Panc1 (cell line): ENCODE measurements around the gene SEPTIN5.

Source experiments
- POLR2AphosphoS5 ChIP-seq: IDR thresholded peaks from 2 replicates; pipeline ENCODE4 v1.6.1; 2012; ENCODE audit warnings: mild to moderate bottlenecking, low read depth, low read length, moderate library complexity
- SIN3A ChIP-seq: IDR thresholded peaks from 2 replicates; pipeline ENCODE4 v1.6.1; 2012; ENCODE audit warnings: low read depth, mild to moderate bottlenecking, low read length, moderate library complexity, borderline replicate concordance; ENCODE audit not compliant: insufficient read depth
- TF ChIP-seq, protein P1 (sequence below), 2 experiments: IDR thresholded peaks; 2 replicates each; pipeline ENCODE4 v1.6.1; 2011 to 2012; ENCODE audit warnings: low read depth in 2 of 2, control low read depth in 1 of 2, low read length in 1 of 2, mild to moderate bottlenecking in 1 of 2, moderate library complexity in 1 of 2; ENCODE audit not compliant: insufficient read depth in 1 of 2
- TF ChIP-seq, protein P2 (sequence below): fragments of 450-650 bp; IDR thresholded peaks from 2 replicates; pipeline ENCODE4 v1.5.1; 2017; ENCODE audit warnings: mild to moderate bottlenecking

DNA sequence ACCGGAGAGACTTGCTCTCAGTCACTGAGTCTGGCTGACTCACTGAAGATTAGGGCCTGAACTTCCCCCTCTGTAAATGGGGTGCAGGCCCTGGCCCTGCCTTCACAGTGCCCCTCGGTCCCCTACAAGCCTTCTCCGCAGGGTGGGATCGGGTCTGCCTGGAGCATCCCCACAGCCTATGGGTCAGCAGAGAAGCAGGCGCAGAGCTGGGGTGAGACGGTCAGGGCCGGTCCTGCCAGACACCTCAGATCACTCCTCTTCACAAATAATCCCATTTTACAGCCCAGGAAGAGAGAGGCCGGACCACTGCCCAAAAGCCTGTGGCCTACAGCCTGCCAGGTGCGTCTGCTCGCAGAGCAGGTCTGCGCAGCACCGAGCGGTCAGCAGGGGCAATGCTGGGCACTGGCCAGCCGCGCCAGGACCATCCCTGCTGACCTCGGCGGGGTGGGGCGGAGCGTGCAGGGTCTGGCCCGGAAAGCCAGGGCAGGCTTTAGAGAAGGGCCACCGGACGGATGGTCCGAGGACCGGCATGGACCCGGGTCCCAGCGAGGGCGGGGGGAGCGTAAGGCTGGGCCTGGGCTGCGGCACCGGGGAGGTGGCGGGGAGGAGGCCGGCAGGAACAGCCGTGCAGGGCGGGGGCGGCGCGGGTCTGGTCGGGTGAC lies 522 bp upstream of the SEPTIN5 start:
- TF ChIP-seq, protein P1, sequence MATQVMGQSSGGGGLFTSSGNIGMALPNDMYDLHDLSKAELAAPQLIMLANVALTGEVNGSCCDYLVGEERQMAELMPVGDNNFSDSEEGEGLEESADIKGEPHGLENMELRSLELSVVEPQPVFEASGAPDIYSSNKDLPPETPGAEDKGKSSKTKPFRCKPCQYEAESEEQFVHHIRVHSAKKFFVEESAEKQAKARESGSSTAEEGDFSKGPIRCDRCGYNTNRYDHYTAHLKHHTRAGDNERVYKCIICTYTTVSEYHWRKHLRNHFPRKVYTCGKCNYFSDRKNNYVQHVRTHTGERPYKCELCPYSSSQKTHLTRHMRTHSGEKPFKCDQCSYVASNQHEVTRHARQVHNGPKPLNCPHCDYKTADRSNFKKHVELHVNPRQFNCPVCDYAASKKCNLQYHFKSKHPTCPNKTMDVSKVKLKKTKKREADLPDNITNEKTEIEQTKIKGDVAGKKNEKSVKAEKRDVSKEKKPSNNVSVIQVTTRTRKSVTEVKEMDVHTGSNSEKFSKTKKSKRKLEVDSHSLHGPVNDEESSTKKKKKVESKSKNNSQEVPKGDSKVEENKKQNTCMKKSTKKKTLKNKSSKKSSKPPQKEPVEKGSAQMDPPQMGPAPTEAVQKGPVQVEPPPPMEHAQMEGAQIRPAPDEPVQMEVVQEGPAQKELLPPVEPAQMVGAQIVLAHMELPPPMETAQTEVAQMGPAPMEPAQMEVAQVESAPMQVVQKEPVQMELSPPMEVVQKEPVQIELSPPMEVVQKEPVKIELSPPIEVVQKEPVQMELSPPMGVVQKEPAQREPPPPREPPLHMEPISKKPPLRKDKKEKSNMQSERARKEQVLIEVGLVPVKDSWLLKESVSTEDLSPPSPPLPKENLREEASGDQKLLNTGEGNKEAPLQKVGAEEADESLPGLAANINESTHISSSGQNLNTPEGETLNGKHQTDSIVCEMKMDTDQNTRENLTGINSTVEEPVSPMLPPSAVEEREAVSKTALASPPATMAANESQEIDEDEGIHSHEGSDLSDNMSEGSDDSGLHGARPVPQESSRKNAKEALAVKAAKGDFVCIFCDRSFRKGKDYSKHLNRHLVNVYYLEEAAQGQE (IDR thresholded peaks at IDR 0.05; ENCODE audit: insufficient read depth in 1 of 2, low read depth in 2 of 2, low read length in 1 of 2): no peak
- TF ChIP-seq, protein P2, sequence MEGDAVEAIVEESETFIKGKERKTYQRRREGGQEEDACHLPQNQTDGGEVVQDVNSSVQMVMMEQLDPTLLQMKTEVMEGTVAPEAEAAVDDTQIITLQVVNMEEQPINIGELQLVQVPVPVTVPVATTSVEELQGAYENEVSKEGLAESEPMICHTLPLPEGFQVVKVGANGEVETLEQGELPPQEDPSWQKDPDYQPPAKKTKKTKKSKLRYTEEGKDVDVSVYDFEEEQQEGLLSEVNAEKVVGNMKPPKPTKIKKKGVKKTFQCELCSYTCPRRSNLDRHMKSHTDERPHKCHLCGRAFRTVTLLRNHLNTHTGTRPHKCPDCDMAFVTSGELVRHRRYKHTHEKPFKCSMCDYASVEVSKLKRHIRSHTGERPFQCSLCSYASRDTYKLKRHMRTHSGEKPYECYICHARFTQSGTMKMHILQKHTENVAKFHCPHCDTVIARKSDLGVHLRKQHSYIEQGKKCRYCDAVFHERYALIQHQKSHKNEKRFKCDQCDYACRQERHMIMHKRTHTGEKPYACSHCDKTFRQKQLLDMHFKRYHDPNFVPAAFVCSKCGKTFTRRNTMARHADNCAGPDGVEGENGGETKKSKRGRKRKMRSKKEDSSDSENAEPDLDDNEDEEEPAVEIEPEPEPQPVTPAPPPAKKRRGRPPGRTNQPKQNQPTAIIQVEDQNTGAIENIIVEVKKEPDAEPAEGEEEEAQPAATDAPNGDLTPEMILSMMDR: no peak
- TF ChIP-seq POLR2AphosphoS5 (no peak), SIN3A (no peak)
